Measurements from ENCODE around the gene MAML3.
A peak's percentile ranks its signal among the peaks of the same experiment; 100 is the strongest.

Gene MAML3

GRCh38 chr4:140003876-140004548 lies 150.0 kb downstream of the MAML3 start:
- no peak for DNase-seq (ENCODE audit: low read depth)

GRCh38 chr4:140000232-140000631 lies 153.8 kb downstream of the MAML3 start:
- DNase-seq (ENCODE audit: low read depth) = no peak

GRCh38 chr4:139988863-139989765 lies 164.9 kb downstream of the MAML3 start:
- peak; percentile 76 for DNase-seq (ENCODE audit: low read depth)

- no peak for DNase-seq (ENCODE audit: low read depth)
Observed at GRCh38 chr4:139987502-139987850, 166.5 kb downstream of the MAML3 start.

GRCh38 chr4:139986689-139987501 lies 167.1 kb downstream of the MAML3 start:
- peak; percentile 11 for DNase-seq (ENCODE audit: low read depth)

- DNase-seq (ENCODE audit: low read depth) = no peak
Observed at GRCh38 chr4:139986106-139986505, 167.9 kb downstream of the MAML3 start.

GRCh38 chr4:139985401-139985800 lies 168.6 kb downstream of the MAML3 start:
- no peak for DNase-seq (ENCODE audit: low read depth)

GRCh38 chr4:139984471-139984870 lies 169.5 kb downstream of the MAML3 start:
- no peak for DNase-seq (ENCODE audit: low read depth)

- no peak for DNase-seq (ENCODE audit: low read depth)
Observed at GRCh38 chr4:139978692-139979091, 175.3 kb downstream of the MAML3 start.

GRCh38 chr4:139977838-139978609 lies 176.0 kb downstream of the MAML3 start:
- DNase-seq (ENCODE audit: low read depth) = no peak

GRCh38 chr4:139975830-139976272 lies 178.1 kb downstream of the MAML3 start:
- no peak for DNase-seq (ENCODE audit: low read depth)

GRCh38 chr4:139973616-139974015 lies 180.4 kb downstream of the MAML3 start:
- DNase-seq (ENCODE audit: low read depth) = no peak

GRCh38 chr4:139973015-139973414 lies 181.0 kb downstream of the MAML3 start:
- DNase-seq (ENCODE audit: low read depth) = no peak

- DNase-seq (ENCODE audit: low read depth) = no peak
Observed at GRCh38 chr4:139972305-139972704, 181.7 kb downstream of the MAML3 start.

- no peak for DNase-seq (ENCODE audit: low read depth)
Observed at GRCh38 chr4:139971111-139971510, 182.9 kb downstream of the MAML3 start.

- DNase-seq (ENCODE audit: low read depth) = no peak
Observed at GRCh38 chr4:139969635-139970266, 184.2 kb downstream of the MAML3 start.

- DNase-seq (ENCODE audit: low read depth) = no peak
Observed at GRCh38 chr4:139968831-139969230, 185.2 kb downstream of the MAML3 start.

- no peak for DNase-seq (ENCODE audit: low read depth)
Observed at GRCh38 chr4:139966383-139966782, 187.6 kb downstream of the MAML3 start.

GRCh38 chr4:139965789-139966188 lies 188.2 kb downstream of the MAML3 start:
- no peak for DNase-seq (ENCODE audit: low read depth)

- no peak for DNase-seq (ENCODE audit: low read depth)
Observed at GRCh38 chr4:139963708-139964107, 190.3 kb downstream of the MAML3 start.

GRCh38 chr4:139962130-139962684 lies 191.8 kb downstream of the MAML3 start:
- no peak for DNase-seq (ENCODE audit: low read depth)

Data from GM04503 (cell line).